Germinal center (tissue), 1 donor: Measurements from ENCODE around the gene ARFIP1.
"Not testable (repeated sequence)": the region's sequence is repeated elsewhere in the genome, so short reads cannot be mapped to it uniquely, and the experiment has no call there.

Experiments used
- DNase-seq: peaks from one replicate; pipeline ENCODE4 v3.0.0; 2012; ENCODE audit warnings: mixed read lengths, low spot score

The ARFIP1 gene

DNA sequence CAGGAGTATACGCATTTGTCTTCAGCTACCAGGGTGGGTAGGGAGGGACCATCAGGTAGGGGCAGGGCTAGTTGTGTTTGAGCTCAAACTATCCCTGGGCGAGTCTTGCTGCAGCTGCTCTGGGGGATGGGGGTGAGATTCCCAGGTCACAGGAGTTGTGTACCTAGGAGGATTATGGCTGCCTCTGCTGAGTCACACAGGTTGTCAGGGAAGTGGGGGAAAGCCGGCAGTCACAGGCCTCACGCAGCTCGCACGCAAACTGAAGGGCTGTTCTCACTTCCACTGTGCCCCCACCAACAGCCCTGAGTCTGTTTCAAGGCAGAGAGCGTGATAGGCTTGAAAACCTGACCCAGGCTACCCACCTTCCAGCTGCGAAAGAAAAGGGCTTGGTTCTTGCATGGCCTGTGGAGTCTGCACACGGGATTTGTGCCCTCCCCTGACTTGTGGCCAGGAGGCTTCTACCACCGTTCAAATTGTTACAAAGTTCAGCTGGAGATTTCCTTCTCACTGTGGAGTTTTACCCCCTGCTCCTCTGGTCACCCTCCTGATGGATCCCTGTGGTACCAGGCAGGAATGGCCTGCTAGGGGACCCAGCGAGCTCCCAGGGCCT, 63.8 kb downstream of the ARFIP1 start:
- no peak for DNase-seq

DNA sequence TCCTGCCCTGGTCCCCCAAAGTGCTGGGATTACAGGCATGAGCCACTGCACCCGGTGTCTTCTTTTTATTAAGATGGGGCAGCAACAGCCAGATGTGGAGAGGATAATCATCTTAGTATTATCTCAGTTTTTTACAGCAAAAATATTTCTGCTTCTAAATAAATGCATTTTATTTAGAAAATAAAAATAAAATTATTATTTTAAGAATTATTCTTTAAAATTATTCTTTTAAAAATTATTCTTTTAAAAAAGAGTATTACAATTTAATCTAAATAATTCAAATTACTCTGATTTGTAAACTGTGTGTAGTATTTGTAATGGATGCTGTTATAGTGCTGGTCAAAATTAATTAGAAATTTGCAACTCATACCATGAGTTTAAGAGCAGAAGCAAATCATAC, 67.6 kb downstream of the ARFIP1 start:
- DNase-seq, result no peak

DNA sequence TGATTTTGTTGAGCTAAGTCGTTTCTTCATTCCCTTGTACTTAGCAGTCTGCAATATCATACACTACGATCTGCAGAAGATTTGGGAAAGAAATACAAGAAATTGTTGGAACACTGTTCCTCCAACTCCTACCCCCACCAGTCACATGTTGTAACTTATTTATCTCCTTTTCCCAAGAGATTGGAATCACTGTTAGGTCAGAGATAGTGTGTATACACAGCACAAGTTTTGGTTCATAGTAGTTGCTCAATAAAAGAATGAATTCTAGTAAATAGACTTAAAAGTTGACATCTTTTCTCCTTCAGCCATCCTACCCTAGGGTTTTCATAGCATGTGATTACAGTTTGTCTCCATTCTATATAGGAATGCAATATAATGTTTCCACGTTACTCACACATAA, 68.8 kb downstream of the ARFIP1 start:
- no peak for DNase-seq

DNA sequence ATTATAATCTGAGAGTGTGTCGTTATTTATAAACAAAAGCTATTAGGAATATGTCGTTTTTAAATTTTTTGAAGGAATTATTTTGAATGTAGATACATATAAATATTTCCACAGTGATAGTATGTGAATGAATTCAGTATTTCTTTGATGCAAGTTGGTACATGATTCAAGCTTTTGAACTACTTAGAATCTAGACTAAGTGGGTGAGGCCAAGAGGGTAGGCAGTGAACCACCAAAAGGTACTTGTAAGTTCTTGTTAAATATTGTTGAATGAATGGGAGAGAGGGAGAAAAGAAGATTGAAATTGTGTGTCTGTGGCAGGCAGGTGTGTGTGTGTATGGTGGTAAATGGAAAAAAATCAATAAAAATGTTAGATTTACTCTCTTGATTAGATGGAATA, 69.6 kb downstream of the ARFIP1 start:
- no peak for DNase-seq

DNA sequence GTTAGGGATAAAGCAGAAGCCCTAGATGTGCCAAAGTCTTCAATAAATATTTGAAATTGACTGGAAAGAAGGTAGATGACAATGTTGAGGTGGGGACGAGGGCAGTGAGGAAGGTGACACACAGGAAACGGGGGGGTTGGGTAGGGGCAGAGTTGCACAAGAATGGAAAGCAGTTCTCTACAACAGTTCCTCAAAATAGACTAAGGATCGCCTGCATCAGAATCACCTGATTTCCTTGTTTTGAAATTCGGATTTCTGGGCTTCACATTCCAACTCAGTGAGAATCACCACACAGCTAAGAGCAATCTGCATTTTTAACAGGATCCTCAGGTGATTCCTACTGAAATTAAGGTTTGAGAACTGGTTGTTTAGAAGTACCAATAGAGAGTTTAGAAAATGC, 70.6 kb downstream of the ARFIP1 start:
- DNase-seq, result peak; percentile 52

DNA sequence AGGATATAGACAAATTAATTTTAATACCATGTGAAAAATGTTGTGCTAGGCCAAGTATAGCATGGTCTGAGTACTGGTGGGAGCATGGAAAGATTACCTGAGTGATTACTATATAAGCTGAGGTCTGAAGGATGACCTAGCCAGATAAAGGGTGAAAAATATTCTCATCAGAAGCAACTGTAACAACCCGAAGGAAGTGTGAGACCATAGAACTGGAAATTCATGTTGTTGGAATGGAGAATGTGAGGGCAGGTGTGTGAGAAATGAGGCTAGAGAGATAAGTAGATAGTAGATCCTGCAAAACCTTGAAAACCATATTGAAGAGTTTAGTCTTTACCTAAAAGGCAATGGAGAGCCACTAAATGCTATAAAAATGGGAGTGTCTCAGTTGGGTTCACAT, 71.5 kb downstream of the ARFIP1 start:
- no peak for DNase-seq

DNA sequence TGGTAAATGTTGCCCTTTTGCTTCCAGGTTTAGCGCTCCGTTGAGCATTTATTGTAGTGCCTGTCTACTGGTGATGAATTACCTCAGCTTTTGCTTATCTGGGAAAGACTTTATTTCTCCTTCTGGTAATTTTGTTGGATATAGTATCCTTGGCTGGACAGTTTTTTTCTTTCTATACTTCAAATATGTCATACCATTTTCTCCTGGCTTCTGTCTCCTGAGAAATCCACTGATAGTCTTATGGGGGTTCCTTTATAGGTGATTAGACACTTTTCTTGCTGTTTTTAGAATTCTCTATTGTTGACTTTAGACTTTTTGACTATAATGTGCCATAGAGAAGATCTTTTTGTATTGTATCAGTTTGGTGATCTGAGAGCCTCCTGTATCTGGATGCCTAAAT, 73.5 kb downstream of the ARFIP1 start:
- DNase-seq, result no peak

DNA sequence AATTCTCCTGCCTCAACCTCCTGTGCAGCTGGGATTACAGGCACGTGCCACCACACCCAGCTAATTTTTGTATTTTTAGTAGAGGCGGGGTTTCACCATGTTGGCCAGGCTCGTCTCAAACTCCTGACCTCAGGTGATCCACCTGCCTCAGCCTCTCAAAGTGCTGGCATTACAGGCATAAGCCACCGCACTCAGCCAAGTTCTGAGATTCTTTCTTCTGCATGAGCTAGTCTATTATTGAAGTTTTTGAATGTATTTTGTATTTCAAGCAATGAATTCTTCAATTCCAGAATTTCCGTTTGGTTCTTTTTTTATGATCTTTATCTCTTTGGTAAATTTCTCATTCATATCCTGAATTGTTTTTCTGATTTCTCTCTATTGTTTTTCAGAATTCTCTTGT, 74.3 kb downstream of the ARFIP1 start:
- not testable (repeated sequence) for DNase-seq

DNA sequence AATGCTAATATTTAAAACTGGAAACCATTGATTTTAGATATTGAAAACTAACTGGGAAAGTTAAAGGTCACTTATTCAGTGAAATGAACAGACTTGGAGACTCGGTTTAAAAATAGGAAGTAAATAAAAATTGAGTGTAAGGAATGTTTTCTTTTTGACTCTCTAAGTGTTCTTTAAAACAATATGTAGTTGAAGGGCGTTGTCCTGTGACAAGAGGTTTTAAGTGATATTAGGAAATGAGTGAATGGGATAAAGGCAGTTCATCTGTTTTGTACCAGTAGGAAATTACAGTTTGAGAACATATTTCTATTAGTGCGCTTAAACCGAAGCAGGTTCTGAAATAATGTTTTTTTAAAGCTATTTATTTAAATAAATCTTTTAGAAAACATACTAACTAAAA, 77.2 kb downstream of the ARFIP1 start:
- DNase-seq, result no peak

DNA sequence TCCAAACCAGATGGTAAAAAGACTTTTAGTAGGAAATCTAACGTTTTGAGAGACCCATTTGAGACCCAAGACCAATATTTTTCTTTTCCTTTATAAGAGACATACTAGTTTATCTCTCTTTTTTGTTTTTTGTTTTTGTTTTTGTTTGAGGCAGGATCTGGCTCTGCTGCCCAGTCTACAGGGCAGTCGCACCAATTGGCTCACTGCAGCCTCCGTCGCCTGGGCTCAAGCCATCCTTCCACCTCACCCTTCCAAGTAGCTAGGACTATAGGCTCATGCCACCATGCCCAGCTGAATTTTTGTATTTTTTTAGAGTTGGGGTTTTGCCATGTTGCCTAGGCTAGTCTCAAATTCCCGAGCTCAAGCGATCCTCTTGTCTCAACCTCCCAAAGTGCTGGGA, 79.2 kb downstream of the ARFIP1 start:
- no peak for DNase-seq

DNA sequence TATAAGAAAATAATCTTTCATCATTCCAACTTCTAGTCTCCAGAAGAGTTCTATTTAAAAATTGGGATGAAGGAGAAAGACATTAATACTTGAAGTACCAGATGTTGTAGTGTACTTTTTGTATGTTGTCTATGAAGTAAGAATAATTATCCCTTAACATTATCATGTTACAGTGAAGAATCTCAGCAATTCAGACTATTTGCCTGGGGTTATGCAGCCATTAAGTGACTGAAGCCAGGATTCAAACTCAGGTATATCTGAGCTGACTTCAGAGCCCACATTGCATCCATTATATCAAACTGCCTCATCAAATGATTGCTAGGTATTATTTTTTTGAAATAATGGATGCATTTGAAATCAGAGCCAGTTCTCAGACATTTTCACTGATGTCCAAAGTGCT, 80.3 kb downstream of the ARFIP1 start:
- no peak for DNase-seq

DNA sequence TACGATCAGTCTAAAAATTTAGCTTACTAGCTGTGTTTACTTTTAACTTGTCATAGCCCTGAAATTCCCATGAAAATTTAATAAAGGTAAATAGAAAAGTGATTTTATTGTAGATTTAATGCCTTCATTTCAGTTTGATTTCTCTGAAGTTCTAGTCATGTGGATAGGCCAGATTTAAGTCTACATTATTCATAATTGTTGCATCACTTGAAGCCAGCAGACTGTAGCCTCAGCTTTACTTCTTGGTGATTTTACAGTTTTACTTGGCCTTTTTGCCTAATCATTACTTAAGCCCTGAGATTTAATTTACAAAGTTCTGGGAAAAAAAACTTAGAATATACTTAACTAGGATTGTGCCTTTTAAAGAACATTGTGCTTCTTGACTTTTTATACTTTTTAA, 82.9 kb downstream of the ARFIP1 start:
- DNase-seq, result no peak

DNA sequence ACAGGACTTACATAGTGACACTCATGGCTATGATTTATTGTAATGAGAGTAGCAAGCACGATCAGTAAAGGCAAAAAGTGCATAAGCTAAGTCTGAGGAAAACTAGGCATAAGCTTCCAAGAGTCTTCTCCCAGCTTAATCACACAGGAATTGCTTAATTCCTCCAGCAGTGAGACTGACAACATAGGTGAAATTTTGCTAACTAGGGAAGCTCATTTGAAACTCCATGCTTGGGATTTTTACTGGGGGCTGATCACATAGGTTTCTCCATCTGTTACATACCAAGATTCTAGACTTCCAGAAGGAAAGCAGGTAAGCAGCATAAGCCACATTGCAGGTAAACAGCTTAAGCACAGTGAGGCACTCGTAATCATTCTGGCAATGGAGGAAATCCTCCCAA, 84.6 kb downstream of the ARFIP1 start:
- no peak for DNase-seq

DNA sequence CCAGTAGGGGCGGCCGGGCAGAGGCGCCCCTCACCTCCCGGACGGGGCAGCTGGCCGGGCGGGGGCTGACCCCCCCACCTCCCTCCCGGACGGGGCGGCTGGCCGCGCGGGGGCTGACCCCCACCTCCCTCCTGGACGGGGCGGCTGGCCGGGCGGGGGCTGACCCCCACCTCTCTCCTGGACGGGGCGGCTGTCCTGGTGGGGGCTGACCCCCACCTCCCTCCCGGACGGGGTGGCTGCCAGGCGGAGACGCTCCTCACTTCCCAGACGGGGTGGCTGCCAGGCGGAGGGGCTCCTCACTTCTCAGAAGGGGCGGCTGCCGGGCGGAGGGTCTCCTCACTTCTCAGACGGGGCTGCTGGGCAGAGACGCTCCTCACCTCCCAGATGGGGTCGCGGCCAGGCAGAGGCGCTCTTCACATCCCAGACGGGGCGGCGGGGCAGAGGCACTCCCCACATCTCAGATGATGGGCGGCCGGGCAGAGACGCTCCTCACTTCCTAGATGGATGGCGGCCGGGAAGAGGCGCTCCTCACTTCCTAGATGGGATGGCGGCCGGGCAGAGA, 86.8 kb downstream of the ARFIP1 start:
- DNase-seq, result not testable (repeated sequence)

DNA sequence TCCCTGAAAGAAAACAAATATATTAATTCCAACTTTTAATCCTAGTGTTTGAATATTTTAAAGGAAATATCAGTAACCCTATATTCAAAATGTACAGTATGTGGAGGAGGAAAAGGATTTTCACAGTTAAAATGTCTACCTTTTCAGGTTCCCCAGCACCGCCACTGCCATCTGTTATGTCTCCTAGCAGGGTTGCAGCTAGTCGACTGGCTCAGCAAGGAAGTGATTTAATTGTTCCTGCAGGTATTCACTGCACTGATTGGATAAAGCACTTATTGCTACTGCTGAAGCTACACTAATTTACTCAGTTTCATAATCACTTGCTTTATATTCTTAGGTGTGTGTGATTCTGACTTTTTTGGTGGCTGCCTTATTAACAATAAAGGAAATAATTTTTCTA, 90.9 kb downstream of the ARFIP1 start:
- no peak for DNase-seq

DNA sequence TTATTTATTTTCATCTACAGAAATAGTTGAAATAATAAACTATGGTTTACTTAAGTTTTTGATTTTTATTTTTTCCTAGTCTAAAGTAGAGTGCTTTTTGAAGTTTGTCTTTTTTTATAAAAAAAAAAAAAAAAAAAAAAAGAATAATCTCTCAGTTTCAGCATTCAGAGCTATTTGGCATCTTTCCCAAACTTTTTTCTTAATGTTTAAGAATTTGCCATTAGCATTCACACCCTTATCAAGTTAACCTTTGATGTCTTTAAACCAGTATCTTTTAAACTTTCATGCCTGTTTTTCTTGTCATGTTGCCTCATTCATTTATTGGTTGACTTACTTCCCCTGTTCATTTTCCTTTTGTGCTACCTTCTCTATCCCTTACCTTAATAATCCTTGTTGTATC, 95.5 kb downstream of the ARFIP1 start:
- no peak for DNase-seq

DNA sequence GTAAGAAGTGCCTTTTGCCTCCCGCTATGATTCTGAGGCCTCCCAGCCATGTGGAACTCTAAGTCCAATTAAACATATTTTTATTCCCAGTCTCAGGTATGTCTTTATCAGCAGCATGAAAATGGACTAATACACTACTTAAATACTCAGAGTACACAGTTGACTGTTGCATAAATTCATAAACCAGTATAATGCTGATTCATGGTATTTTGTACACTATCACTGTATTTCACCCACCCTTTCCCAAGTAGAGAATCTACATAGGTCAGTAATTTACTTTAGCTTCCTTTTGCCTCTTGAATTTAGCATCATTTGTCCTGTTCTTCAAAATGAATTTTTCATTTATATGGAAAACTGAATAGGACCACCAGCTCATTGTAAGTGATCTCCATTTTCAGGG, 98.1 kb downstream of the ARFIP1 start:
- no peak for DNase-seq

DNA sequence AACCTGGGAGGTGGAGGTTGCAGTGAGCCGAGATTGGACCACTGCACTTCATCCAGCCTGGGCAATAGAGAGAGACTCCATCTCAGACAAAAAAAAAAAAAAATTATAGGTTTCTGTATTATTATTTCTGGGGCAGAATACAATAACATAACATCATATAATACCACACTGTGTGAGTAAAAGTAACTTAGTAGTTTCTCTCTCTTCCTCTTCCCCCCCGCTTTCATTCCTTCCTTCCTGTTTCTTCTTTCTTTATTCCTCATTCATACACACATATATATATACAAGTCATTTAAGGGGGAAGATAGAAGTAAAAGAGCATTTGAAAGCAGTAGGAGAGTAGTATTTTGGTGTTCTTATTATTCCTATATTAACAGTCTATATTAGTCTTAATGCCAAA, 100.5 kb downstream of the ARFIP1 start:
- no peak for DNase-seq

DNA sequence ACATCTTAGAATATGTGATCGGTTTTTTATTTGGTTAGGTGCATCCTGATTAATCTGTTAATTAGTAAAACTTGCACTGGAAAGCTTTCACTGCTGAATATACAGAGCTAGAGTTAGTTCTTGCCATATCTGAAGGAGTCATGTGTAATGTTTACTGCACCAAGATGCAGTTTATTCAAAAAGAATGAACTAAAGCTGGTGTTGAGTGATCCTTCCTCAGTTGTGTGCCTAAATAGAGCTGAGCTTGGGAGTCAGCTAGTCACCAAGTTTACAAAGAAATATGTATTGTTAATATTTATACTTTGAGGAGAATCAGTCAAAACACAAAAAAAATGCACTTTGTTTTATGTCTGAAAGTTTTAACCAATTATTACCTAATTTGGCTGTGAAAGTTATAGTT, 102.2 kb downstream of the ARFIP1 start:
- no peak for DNase-seq

DNA sequence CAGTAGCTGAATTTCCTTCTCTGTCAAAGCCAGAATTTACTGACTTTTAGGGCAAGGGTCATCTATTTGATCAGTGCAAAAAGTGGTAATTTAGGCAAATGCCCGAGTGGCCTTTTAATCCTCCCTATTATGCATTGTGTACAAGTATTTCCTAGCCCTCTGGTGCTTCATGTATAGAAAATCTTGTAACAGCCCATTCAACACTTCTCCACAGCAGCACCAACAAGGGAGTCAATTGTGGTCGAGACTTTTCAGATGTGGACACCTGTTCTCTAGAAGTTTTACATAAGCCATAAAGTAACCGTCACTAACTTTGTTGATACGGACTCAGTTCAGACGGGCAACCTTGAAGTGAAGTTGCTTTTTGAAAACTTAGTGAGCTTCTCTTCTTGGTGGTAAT, 105.4 kb downstream of the ARFIP1 start:
- no peak for DNase-seq

DNA sequence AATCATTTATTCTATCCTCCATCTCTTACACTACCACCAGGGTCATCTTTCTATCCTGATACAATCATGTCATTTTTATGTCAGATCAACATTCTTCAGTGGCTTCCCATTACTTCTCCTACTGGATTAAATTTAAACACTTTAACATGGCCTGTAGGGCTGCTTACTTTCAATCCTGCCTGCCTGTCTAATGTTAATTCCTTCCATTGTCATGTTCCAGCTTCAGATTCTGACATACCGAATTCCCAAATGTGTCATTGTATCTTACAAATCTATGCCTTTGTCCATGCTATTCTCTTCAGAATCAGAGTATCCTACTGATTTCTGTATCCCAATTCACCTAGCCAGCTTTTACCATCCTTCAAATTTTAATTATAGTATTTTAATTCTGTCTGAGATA, 106.4 kb downstream of the ARFIP1 start:
- DNase-seq, result no peak

DNA sequence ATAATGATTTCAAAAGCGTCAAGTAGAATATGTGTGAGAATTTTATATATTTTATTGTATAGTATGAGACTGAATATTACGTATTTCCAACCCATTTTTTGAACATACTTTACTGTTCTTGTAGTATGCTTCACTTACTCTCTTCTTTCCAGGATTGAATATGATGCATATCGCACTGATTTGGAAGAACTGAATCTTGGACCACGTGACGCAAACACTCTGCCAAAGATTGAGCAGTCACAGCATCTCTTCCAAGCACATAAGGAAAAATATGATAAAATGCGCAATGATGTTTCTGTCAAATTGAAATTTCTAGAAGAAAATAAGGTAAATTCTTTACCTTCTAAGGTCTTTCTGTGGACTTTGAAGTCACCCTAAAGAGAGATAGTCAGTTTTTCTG, 108.2 kb downstream of the ARFIP1 start:
- DNase-seq, result no peak

DNA sequence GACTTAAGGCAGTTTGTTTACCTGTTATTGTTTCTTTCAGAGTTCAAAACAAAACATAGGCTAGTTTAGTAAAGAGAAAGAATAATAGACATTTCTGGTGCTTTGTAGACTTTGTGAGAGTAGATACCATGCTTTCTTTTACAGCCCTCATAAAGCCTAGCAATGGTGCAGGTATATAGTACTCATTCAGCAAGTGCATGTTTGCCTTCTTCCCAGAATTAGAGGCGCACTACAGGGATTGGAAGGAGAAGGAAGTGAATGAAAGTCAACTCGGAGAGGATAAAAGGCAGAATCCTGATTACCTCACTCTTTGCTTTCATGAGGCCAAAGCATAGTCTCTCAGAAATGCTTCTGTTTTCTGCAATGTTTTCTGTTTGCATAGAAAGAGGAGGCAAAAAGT, 113.2 kb downstream of the ARFIP1 start:
- no peak for DNase-seq

DNA sequence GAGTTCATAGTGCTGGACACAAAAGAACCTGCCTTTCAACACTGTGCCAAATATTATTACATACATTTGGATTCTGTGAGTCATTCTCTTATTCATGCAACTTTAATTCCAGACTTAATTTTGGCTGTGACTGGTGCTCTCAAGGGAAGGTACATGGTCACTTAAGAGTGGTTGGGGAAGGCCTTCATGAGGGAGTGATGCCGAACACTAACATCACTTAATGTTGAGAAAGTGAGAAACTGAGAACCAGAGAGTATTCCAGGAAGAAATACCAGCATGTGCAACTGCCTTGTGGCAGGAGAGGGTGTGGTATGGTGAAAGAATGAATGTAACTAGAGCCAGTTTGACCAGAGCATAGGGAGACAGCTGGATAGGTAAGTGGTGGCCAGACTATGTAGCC, 114.9 kb downstream of the ARFIP1 start:
- DNase-seq, result no peak

DNA sequence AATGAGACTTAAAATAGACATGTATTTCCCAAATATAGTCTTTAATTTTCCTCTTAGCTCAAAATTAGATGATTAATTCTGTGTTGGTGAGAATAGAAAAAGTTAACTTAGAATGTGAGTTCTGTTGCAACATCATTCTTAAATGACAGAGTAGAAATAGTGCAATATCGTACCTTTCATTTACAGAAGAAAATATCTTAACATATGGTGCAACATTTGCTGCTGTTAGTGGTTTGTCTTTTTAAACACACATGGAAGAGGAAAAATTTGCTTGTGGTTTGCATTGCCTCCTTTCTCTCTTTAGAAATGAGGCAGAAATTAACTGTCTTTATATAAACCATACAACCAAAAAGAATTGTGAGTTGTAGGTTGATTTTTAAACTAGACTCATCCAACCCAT, 117.1 kb downstream of the ARFIP1 start:
- no peak for DNase-seq
